Heart left ventricle (tissue), 13 donors: ENCODE results near the gene CAMTA1.

Experiments
- CTCF ChIP-seq, 12 donors: fragments of 200-600 bp; sonication (generic) in 4 of 12; IDR thresholded peaks; one replicate each; pipeline versions ENCODE4 v1.5.0 to v1.8.0; 2018 to 2022; ENCODE audit warnings: antibody characterized with exemption in 12 of 12, mild to moderate bottlenecking in 5 of 12
- POLR2A ChIP-seq, 2 donors: fragments of 450-650 bp; IDR thresholded peaks; one replicate each; pipeline ENCODE4 v1.6.1; 2017; ENCODE audit warnings: antibody characterized with exemption in 2 of 2, mild to moderate bottlenecking in 2 of 2, moderate library complexity in 2 of 2
- donor health status: ischemic (EF 13 %, LVEDD 7.1; RV severe dilation, severe dysfunction).
- donor health status: DM: no; HTN: yes; CAD: no.
- donor health status: DM: no; HTN: no; CAD: no.
- donor health status: ischemic (EF 25% LVEDD 6.9; RV normal size, moderate dysfunction).
- donor health status: ischemic (EF 25% LVEDD 5.7; RV mildly dilated, moderate dysfunction).
- donor health status: ischemic (EF 35%, LVEDD 5.7; RV mildly dilated, moderate dysfunction).
- donor health status: nonischemic (EF 11% LVEDD 7.7; RV severe dilation, severe dysfunction).
- donor health status: DM: yes; HTN: yes; CAD: no.
- donor health status: PGD.
- donor health status: ischemic (EF 29% LVEDD 5.4; RV normal size, mild dysfunction).
- donor health status: nonischemic (EF 23%, LVEDD 6.1; RV moderate dilation, normal function).

- no peak for TF ChIP-seq CTCF (IDR thresholded peaks at IDR 0.05)
- TF ChIP-seq POLR2A (IDR thresholded peaks at IDR 0.05): no peak
Measured at GRCh38 chr1:7190261-7190660, 405.0 kb downstream of the CAMTA1 start.
